ENCODE measurements around the gene PISD.
"Not testable (repeated sequence)": the region's sequence is repeated elsewhere in the genome, so short reads cannot be mapped to it uniquely, and the experiment has no call there.

The PISD gene

DNA sequence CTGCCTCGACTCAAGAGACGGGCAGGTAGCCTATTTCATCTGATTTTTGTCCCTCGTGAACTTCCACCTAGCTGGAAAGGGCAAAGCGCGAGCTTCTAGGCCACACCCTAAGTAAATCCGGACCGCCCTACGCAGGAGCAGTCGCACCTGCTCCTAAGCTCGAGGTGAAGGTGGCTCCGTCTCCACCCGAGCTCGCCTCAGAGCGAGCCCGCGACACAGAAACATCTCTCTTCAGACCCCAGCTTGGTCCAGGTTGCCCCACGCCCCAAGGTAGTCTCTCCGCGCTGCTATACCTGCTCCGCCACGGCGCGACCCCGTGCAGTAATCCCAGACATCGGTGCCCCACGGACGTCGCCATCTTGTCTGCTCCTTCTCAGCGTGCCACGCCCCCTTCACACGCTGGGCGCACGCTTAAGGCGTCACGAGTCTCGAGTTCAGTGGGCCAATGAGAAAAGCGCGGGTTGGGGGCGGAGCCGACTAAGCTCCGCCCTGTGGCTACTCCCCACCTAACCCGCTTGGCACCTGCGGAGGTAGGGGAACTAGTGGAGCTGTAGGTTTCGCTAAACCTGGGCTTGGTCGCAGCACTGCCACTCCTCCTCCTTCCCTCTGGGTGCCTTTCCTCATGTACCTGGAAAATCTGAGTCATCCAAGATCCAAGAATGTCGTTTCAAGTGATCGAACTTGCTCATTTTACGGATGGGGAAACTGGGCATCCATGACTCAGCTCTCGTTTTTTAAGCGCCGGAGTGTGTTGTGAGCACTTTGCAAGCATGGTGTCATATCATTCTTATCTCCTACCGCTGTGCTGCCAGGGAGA is at the start of gene PISD:
Gene PISD (minus strand): TSS at position 365 of the 817 bp plus-strand sequence. CDS start 7 bp downstream, at position 358.
- DNase-seq (ENCODE audit: low spot score) = peak; percentile 99

DNA sequence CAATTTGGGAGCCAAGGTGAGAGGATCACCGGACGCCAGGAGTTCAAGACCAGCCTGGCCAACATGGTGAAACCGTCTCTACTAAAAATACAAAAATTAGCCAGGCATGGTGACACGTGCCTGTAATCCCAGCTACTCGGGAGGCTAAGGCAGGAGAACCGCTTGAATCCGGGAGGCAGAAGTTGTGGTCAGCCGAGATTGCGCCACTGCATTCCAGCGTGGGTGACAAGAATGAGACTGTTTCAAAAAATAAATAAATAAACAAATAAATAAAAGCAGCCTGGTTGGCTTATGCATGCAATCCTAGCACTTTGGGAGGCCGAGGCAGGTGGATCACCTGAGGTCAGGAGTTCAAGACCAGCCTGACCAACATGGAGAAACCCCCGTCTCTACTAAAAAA is 49.2 kb upstream of the PISD start:
- not testable (repeated sequence) for DNase-seq (ENCODE audit: low spot score)

- DNase-seq (ENCODE audit: low spot score) = no peak
These were observed 45.5 kb upstream of the PISD start for GRCh38 chr22:31707519-31707918.

DNA sequence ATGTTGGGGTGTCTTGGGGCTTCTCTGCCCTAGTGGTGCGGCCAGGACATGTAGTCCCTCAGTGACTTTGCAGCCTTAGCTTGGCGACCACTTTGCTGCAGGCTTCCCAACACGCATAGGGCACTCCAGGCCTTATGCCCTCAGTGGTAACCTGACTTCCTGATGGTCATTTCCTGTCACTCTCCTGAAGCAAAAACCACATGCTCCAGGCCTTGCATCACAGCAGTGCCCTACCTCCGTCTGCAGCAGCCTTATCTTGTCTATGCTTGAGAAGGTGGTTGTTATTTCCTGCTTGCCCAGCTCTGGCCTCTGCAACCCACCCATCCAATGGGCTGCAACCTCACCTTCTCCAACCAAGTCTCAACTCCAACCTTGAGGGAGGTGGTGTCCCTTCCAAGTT is 33.4 kb upstream of the PISD start:
- DNase-seq (ENCODE audit: low spot score) = no peak

- not testable (repeated sequence) for DNase-seq (ENCODE audit: low spot score)
These were observed 32.0 kb upstream of the PISD start for GRCh38 chr22:31694046-31694445.

GRCh38 chr22:31692186-31692886 is 30.3 kb upstream of the PISD start:
- DNase-seq (ENCODE audit: low spot score) = no peak

GRCh38 chr22:31691408-31691807 is 29.4 kb upstream of the PISD start:
- DNase-seq (ENCODE audit: low spot score) = no peak

DNA sequence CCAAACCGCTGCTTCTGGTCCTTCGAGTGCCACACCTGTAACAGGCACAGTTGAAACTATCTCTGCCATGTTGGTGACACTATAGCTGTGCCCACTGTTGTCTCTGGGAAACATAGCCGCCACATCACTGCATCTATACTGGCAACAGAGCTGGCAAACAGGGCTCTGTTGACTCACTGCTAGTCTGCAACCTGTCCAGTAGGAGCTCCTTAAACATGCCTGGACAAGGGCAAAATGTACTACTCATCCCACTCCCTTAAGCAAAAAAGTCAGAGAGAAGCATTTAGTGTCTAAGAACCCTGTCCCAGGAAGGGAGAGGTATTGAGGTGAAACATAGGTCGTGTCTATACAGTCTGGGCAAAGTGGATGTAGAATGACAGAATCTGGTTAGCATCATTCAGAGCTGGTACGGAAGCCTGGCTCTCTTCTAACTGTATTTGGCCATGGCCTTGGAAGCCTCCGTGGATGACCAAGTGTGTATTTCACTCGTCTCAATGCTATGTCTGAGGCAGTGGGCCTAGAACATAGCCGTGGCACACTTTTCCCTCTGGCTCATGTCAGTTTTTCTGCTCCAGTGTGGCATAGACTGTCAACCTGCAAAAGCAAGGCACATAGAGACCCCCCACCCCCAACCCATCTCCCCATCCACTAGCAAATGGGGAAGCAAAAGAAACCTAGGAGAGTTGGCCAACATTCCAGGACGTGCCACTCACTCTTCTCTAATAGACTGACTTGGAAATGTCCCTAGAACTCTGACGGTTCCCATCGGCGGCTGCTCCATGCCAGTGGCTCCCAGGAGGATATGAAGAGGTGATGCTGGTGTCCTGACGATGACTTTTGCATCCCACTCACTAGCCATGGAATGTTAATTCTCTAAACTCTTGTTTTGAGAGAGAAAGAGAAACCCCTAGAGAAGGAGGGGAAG is 21.4 kb upstream of the PISD start:
- no peak for DNase-seq (ENCODE audit: low spot score)

DNA sequence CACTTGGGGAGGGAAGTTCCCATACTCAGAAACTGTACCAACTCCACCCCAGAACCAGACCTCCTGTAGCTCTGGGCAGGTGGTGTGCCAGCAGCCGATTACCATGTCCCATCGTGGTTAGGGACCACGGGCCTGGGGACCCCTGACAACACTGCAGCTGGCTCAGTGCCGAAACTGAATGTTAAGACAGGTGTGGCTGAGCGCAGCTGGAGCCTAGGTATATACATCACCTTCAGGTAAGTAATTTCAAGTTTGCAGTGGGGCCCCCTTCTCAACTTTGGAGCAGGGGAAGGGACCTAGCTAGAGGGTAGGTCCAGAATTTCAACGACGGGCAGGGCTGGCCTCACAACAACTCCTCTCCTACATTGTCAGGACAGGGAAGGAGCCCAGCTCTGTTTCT is 20.7 kb upstream of the PISD start:
- DNase-seq (ENCODE audit: low spot score) = no peak

DNA sequence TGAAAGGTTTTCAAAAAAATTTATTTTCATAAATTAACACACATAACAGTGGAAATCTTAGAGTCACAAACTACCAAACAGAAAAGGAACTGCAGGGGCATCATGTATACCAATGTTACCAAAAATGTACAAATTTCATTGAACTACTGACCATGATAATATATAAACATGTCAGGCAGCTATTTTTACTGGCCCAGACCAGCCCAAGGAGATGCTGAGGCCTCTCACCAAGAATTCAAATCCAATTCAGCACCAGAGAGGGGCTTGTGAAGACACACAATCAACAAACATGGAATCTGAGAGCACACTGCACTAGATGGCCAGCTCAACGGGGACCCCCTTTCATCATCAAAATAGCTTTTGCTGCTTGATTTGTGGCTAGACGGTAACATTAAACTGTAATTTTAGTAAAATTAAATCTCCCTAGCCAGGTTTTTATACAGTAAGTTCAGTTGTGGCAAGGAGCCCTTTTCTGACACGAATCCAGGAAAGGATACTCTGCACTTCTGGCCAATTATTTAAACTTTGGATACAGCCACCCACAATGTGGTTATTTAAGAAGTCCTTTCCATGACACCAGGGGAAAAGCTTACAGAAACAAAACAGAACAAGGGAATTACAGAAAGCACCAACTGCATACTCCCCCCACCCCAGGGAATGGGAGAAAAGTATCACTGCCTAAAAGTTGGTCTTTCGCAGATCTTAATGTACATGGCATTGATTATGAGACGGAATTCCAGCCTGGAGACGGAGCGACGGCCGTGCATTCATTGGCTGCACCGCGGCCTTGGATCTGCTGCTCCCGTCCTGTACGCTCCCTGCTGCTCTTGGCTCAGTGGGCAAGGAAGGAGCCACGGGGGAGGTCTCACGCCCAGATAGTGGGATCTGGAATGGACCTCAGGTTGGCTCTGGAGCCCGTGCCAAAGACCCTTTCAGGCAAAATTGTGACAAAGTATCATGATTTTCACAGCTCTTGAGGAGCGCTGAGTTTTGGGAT is 19.6 kb upstream of the PISD start:
- DNase-seq (ENCODE audit: low spot score) = no peak

GRCh38 chr22:31680861-31681341 is 18.9 kb upstream of the PISD start:
- DNase-seq (ENCODE audit: low spot score) = no peak

DNA sequence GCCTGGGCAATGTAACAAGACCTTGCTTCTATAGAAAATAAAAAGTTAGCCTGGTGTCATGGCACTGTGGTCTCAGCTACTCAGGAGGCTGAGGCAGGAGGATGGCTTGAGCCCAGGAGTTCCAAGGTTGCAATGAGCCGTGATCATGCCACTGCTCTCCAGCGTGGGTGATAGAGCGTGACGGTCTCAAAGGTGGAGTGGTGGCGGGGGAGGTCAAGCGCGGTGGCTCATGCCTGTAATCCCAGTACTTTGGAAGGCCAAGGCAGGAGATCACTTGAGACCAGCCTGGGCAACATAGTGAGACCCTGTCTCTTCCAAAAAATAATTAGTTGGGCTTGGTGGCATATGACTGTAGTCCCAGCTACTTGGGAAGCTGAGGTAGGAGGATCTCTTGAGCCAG is 16.7 kb upstream of the PISD start:
- no peak for DNase-seq (ENCODE audit: low spot score)

GRCh38 chr22:31676700-31677099 is 14.7 kb upstream of the PISD start:
- peak; percentile 91 for DNase-seq (ENCODE audit: low spot score)

GRCh38 chr22:31674219-31674618 is 12.2 kb upstream of the PISD start:
- peak; percentile 78 for DNase-seq (ENCODE audit: low spot score)

DNA sequence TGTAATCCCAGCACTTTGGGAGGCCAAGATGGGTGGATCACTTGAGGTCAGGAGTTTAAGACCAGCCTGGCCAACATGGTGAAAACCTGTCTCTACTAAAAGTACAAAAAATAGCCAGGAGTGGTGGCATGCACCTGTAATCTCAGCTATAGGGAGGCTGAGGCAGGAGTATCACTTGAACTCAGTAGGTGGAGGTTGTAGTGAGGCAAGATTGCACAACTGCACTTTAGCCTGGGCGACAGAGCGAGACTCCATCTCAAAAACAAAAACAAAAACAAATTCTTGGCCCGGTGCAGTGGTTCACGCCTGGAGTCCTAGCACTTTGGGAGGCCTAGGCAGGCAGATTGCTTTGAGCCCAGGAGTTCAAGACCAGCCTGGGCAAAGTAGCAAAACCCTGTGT is 6.8 kb upstream of the PISD start:
- DNase-seq (ENCODE audit: low spot score) = not testable (repeated sequence)

- no peak for DNase-seq (ENCODE audit: low spot score)
These were observed 638 bp upstream of the PISD start for GRCh38 chr22:31662668-31663037.

GRCh38 chr22:31660860-31661341 is 1.1 kb downstream of the PISD start:
- not testable (repeated sequence) for DNase-seq (ENCODE audit: low spot score)

- DNase-seq (ENCODE audit: low spot score) = no peak
These were observed 2.8 kb downstream of the PISD start for GRCh38 chr22:31659246-31659645.

GRCh38 chr22:31654408-31654807 is 7.6 kb downstream of the PISD start:
- no peak for DNase-seq (ENCODE audit: low spot score)

- DNase-seq (ENCODE audit: low spot score) = no peak
These were observed 8.1 kb downstream of the PISD start for GRCh38 chr22:31653944-31654343.
